ENCODE data around the gene SYNDIG1. TPM values are rescaled to one million over a fixed set of nuclear protein-coding genes. Genes with fewer than 3 reads are reported as not detected.

Gene SYNDIG1
- total RNA-seq, 2 donors from 2014 or later: not detected

- ATAC-seq (no peak), DNase-seq (ENCODE audit: low spot score) (no peak)
- Mint-ChIP-seq H3K4me1 (ENCODE audit: low read depth in 2 of 2) (peaks cover 0 to 7% of the 10 kb centered on the region in 2 donors), H3K27me3 (no peaks in the 10 kb centered on the region), H3K36me3 (no peaks in the 10 kb centered on the region), H3K9me3 (no peaks in the 10 kb centered on the region), H3K4me3 (no peak overlapping the region), H3K27ac (no peak overlapping the region)
Observed at GRCh38 chr20:24679448-24680047, 210.1 kb downstream of the SYNDIG1 start.

- H3K36me3 Mint-ChIP-seq: no peaks in the 10 kb centered on the region
- no peaks in the 10 kb centered on the region for H3K9me3 Mint-ChIP-seq
- no peak overlapping the region for H3K27ac Mint-ChIP-seq
- ATAC-seq (peak; percentile 17 to 25), DNase-seq (ENCODE audit: low spot score) (no peak)
- no peaks in the 10 kb centered on the region for H3K27me3 Mint-ChIP-seq
- peaks cover 0 to 7% of the 10 kb centered on the region in 2 donors for H3K4me1 Mint-ChIP-seq (ENCODE audit: low read depth in 2 of 2)
- H3K4me3 Mint-ChIP-seq: no peak overlapping the region
Observed at GRCh38 chr20:24681634-24682495, 212.4 kb downstream of the SYNDIG1 start.

- no peak for DNase-seq (ENCODE audit: low spot score)
- peaks cover under 1 to 2% of the 10 kb centered on the region in 2 donors for H3K27me3 Mint-ChIP-seq
- no peak overlapping the region for H3K27ac Mint-ChIP-seq
- H3K9me3 Mint-ChIP-seq: no peaks in the 10 kb centered on the region
- peaks cover 0 to 7% of the 10 kb centered on the region in 2 donors for H3K4me1 Mint-ChIP-seq (ENCODE audit: low read depth in 2 of 2)
- no peak for ATAC-seq
- H3K36me3 Mint-ChIP-seq: no peaks in the 10 kb centered on the region
- H3K4me3 Mint-ChIP-seq: no peak overlapping the region
Observed at GRCh38 chr20:24682496-24682985, 213.1 kb downstream of the SYNDIG1 start.

- Mint-ChIP-seq H3K4me3 (no peak overlapping the region), H3K9me3 (no peaks in the 10 kb centered on the region), H3K36me3 (no peaks in the 10 kb centered on the region), H3K4me1 (ENCODE audit: low read depth in 2 of 2) (peaks cover 0 to 7% of the 10 kb centered on the region in 2 donors), H3K27me3 (peaks cover 5 to 6% of the 10 kb centered on the region in 2 donors), H3K27ac (no peak overlapping the region)
- DNase-seq (ENCODE audit: low spot score) (no peak), ATAC-seq (no peak)
Observed at GRCh38 chr20:24683676-24684075, 214.2 kb downstream of the SYNDIG1 start.

- Mint-ChIP-seq H3K9me3 (no peaks in the 10 kb centered on the region), H3K4me1 (ENCODE audit: low read depth in 2 of 2) (peaks cover 0 to 7% of the 10 kb centered on the region in 2 donors), H3K4me3 (no peak overlapping the region), H3K27me3 (peaks cover 6 to 10% of the 10 kb centered on the region in 2 donors), H3K27ac (no peak overlapping the region), H3K36me3 (no peaks in the 10 kb centered on the region)
- DNase-seq (ENCODE audit: low spot score): no peak
- ATAC-seq: no peak
Observed at GRCh38 chr20:24684421-24684871, 215.0 kb downstream of the SYNDIG1 start.

- Mint-ChIP-seq H3K9me3 (no peaks in the 10 kb centered on the region), H3K27me3 (peaks cover 11 to 17% of the 10 kb centered on the region in 2 donors), H3K4me1 (ENCODE audit: low read depth in 2 of 2) (peaks cover 0 to 7% of the 10 kb centered on the region in 2 donors), H3K4me3 (no peak overlapping the region), H3K27ac (no peak overlapping the region), H3K36me3 (no peaks in the 10 kb centered on the region)
- peak; percentile 25 to 34 for ATAC-seq
- DNase-seq (ENCODE audit: low spot score): no peak
Observed at GRCh38 chr20:24684956-24685691, 215.7 kb downstream of the SYNDIG1 start.

GRCh38 chr20:24685736-24686135, 216.3 kb downstream of the SYNDIG1 start:
- H3K27ac Mint-ChIP-seq: no peak overlapping the region
- ATAC-seq: no peak
- peaks cover 13 to 17% of the 10 kb centered on the region in 2 donors for H3K27me3 Mint-ChIP-seq
- H3K36me3 Mint-ChIP-seq: no peaks in the 10 kb centered on the region
- no peaks in the 10 kb centered on the region for H3K9me3 Mint-ChIP-seq
- H3K4me1 Mint-ChIP-seq (ENCODE audit: low read depth in 2 of 2): peaks cover 0 to 7% of the 10 kb centered on the region in 2 donors
- no peak overlapping the region for H3K4me3 Mint-ChIP-seq
- no peak for DNase-seq (ENCODE audit: low spot score)

- no peak overlapping the region for H3K27ac Mint-ChIP-seq
- no peaks in the 10 kb centered on the region for H3K9me3 Mint-ChIP-seq
- ATAC-seq (no peak), DNase-seq (ENCODE audit: low spot score) (no peak)
- no peak overlapping the region for H3K4me3 Mint-ChIP-seq
- peaks cover 0 to 7% of the 10 kb centered on the region in 2 donors for H3K4me1 Mint-ChIP-seq (ENCODE audit: low read depth in 2 of 2)
- H3K27me3 Mint-ChIP-seq: peaks cover 13 to 17% of the 10 kb centered on the region in 2 donors
- H3K36me3 Mint-ChIP-seq: no peaks in the 10 kb centered on the region
Observed at GRCh38 chr20:24686156-24686555, 216.7 kb downstream of the SYNDIG1 start.

- Mint-ChIP-seq H3K9me3 (no peaks in the 10 kb centered on the region), H3K4me3 (no peak overlapping the region), H3K27ac (no peak overlapping the region), H3K4me1 (ENCODE audit: low read depth in 2 of 2) (no peaks in the 10 kb centered on the region), H3K27me3 (peaks cover 17% of the 10 kb centered on the region in 2 donors), H3K36me3 (no peaks in the 10 kb centered on the region)
- no peak for ATAC-seq
- DNase-seq (ENCODE audit: low spot score): no peak
Observed at GRCh38 chr20:24690408-24690807, 221.0 kb downstream of the SYNDIG1 start.

- Mint-ChIP-seq H3K4me3 (no peak overlapping the region), H3K4me1 (ENCODE audit: low read depth in 2 of 2) (no peaks in the 10 kb centered on the region), H3K27ac (no peak overlapping the region), H3K9me3 (no peaks in the 10 kb centered on the region), H3K36me3 (no peaks in the 10 kb centered on the region), H3K27me3 (peaks cover 17% of the 10 kb centered on the region in 2 donors)
- ATAC-seq: peak in 1 of 2 donors; percentile 16
- DNase-seq (ENCODE audit: low spot score): no peak
Observed at GRCh38 chr20:24691901-24692351, 222.5 kb downstream of the SYNDIG1 start.

GRCh38 chr20:24692446-24693200, 223.2 kb downstream of the SYNDIG1 start:
- Mint-ChIP-seq H3K4me3 (no peak overlapping the region), H3K9me3 (no peaks in the 10 kb centered on the region), H3K4me1 (ENCODE audit: low read depth in 2 of 2) (no peaks in the 10 kb centered on the region), H3K27ac (no peak overlapping the region), H3K36me3 (no peaks in the 10 kb centered on the region), H3K27me3 (peaks cover 14 to 16% of the 10 kb centered on the region in 2 donors)
- DNase-seq (ENCODE audit: low spot score) (no peak), ATAC-seq (peak; percentile 20 to 44)

GRCh38 chr20:24693466-24694156, 224.2 kb downstream of the SYNDIG1 start:
- Mint-ChIP-seq H3K27ac (no peak overlapping the region), H3K36me3 (no peaks in the 10 kb centered on the region), H3K9me3 (no peaks in the 10 kb centered on the region), H3K4me3 (no peak overlapping the region), H3K4me1 (ENCODE audit: low read depth in 2 of 2) (no peaks in the 10 kb centered on the region), H3K27me3 (peaks cover 11 to 12% of the 10 kb centered on the region in 2 donors)
- DNase-seq (ENCODE audit: low spot score) (no peak), ATAC-seq (no peak)

All from natural killer cell treated with Interleukin-12 subunit alpha and Interleukin-12 subunit beta and Interleukin-15 and Interleukin-18, amount 100 ng/mL, for 72 hours (primary cell).